Neuronal stem cell (in vitro differentiated cells): ENCODE results near the gene RTL10.

ENCODE experiments used
- DNase-seq: peaks from one replicate; pipeline ENCODE4 v3.0.0-alpha.2; 2013; ENCODE audit warnings: low spot score
- H2AFZ ChIP-seq: one replicate; pipeline ENCODE4 v1.6.1; 2013; ENCODE audit warnings: mild to moderate bottlenecking, low read length, inconsistent platforms
- H2AK5ac ChIP-seq: 2 replicates; pipeline ENCODE4 v1.6.1; 2013; ENCODE audit warnings: low read depth, mild to moderate bottlenecking, inconsistent platforms, low read length, moderate library complexity, mixed read lengths
- H2BK120ac ChIP-seq: 2 replicates; pipeline ENCODE4 v1.6.1; 2013; ENCODE audit warnings: low read depth, mild to moderate bottlenecking, inconsistent platforms, low read length, moderate library complexity, mixed read lengths
- H2BK12ac ChIP-seq: one replicate; pipeline ENCODE4 v1.6.1; 2013; ENCODE audit warnings: low read length, inconsistent platforms
- H2BK15ac ChIP-seq: 2 replicates; pipeline ENCODE4 v1.6.1; 2013; ENCODE audit warnings: mild to moderate bottlenecking, low read length, inconsistent platforms, mixed read lengths
- H2BK5ac ChIP-seq: one replicate; pipeline ENCODE4 v1.6.1; 2013; ENCODE audit warnings: inconsistent platforms, mild to moderate bottlenecking, low read length, moderate library complexity
- H3K14ac ChIP-seq: one replicate; pipeline ENCODE4 v1.6.1; 2013; ENCODE audit warnings: low read length, inconsistent platforms
- H3K18ac ChIP-seq: 2 replicates; pipeline ENCODE4 v1.6.1; 2013; ENCODE audit warnings: low read length, inconsistent platforms
- H3K23ac ChIP-seq: 2 replicates; pipeline ENCODE4 v1.6.1; 2013; ENCODE audit warnings: low read depth, mild to moderate bottlenecking, mixed read lengths, low read length, inconsistent platforms; ENCODE audit not compliant: poor library complexity
- H3K27ac ChIP-seq: replicated peaks from 3 replicates; pipeline ENCODE4 v1.5.1; 2013; ENCODE audit warnings: low read length, inconsistent platforms
- H3K27me3 ChIP-seq, 3 experiments: 2 replicates each; pipeline ENCODE4 v1.6.1; 2013; ENCODE audit warnings: low read length in 3 of 3, mild to moderate bottlenecking in 2 of 3, inconsistent platforms in 1 of 3, low read depth in 1 of 3, mixed read lengths in 1 of 3, moderate library complexity in 1 of 3; ENCODE audit not compliant: control insufficient read depth in 3 of 3, insufficient read depth in 3 of 3
- H3K36me3 ChIP-seq, 2 donors: replicated peaks in 1 of 2; 2 replicates each; pipeline ENCODE4 v1.6.1; 2013; ENCODE audit warnings: low read length in 2 of 2; ENCODE audit not compliant: control insufficient read depth in 2 of 2, insufficient read depth in 2 of 2
- H3K4ac ChIP-seq: 2 replicates; pipeline ENCODE4 v1.6.1; 2013; ENCODE audit warnings: inconsistent platforms, mild to moderate bottlenecking, low read length, moderate library complexity
- H3K4me1 ChIP-seq, 2 donors: 1 replicate in 1 of 2; 2 replicates in 1 of 2; pipeline ENCODE4 v1.6.1; 2013; ENCODE audit warnings: low read length in 2 of 2, low read depth in 1 of 2; ENCODE audit not compliant: control insufficient read depth in 2 of 2, insufficient read depth in 1 of 2
- H3K4me2 ChIP-seq: one replicate; pipeline ENCODE4 v1.6.1; 2013; ENCODE audit warnings: mild to moderate bottlenecking, low read length, inconsistent platforms; ENCODE audit not compliant: insufficient read depth, poor library complexity, severe bottlenecking
- H3K4me3 ChIP-seq, 2 donors: 2 replicates each; pipeline ENCODE4 v1.5.1; 2013; ENCODE audit warnings: low read length in 2 of 2, mild to moderate bottlenecking in 2 of 2, inconsistent platforms in 1 of 2, moderate library complexity in 1 of 2
- H3K79me1 ChIP-seq: one replicate; pipeline ENCODE4 v1.6.1; 2013; ENCODE audit warnings: low read depth, mild to moderate bottlenecking, inconsistent platforms, low read length, moderate library complexity
- H3K9ac ChIP-seq: one replicate; pipeline ENCODE4 v1.6.1; 2013; ENCODE audit warnings: mild to moderate bottlenecking, low read depth, low read length, inconsistent platforms; ENCODE audit not compliant: poor library complexity
- H3K9me3 ChIP-seq, 2 donors: replicated peaks in 1 of 2; 2 replicates each; pipeline versions ENCODE3 to v1.6.1; 2013; ENCODE audit warnings: low read length in 2 of 2, mild to moderate bottlenecking in 2 of 2, inconsistent platforms in 1 of 2, low read depth in 1 of 2, mixed read lengths in 1 of 2, moderate library complexity in 1 of 2; ENCODE audit not compliant: control insufficient read depth in 2 of 2, insufficient read depth in 1 of 2
- H4K8ac ChIP-seq: one replicate; pipeline ENCODE4 v1.6.1; 2013; ENCODE audit warnings: low read depth, mild to moderate bottlenecking, inconsistent platforms, low read length, moderate library complexity
- H4K91ac ChIP-seq: one replicate; pipeline ENCODE4 v1.6.1; 2013; ENCODE audit warnings: low read length, low read depth, mild to moderate bottlenecking, inconsistent platforms; ENCODE audit not compliant: poor library complexity
- WGBS, 2 donors: extraction: QIAGEN DNeasy Blood & Tissue Kit; methylation state at CpG; one replicate each; pipeline ENCODE4 v1.1.7; 2013; ENCODE audit warnings: missing lambda C conversion rate in 2 of 2, mixed read lengths in 1 of 2; ENCODE audit not compliant: insufficient read length in 2 of 2, insufficient replicate concordance in 1 of 2; ENCODE audit errors: extremely low coverage in 2 of 2; 5-methylcytosine and 5-hydroxymethylcytosine counted together

The RTL10 gene

DNA sequence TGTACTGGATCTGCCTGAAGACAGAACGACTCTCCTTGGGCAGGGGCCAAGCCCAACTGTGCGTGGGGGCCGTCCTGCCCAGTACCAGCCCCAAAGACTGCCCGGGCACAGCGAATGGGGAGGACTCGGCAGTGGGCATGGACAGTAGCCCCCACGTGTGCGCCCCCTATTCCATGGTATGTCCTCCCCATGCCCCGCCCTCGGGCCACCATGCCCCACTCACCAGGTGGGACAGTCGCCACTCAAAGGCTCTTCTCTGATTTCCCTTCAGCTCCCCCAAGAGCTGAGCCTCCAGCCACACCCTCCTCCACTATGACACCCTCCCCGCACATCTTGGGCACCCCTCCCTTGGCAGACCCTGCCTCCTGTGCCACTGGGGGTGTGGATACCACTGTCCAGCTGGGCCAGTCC is 43.5 kb downstream of the RTL10 start:
- no peaks in the 10 kb centered on the region for H3K27me3 ChIP-seq

GRCh38 chr22:19810381-19811201 is 44.1 kb downstream of the RTL10 start:
- H2AK5ac ChIP-seq: no peak overlapping the region
- no peak overlapping the region for H2AFZ ChIP-seq
- no peak overlapping the region for H3K9ac ChIP-seq
- H3K79me1 ChIP-seq: no peaks in the 10 kb centered on the region
- no peaks in the 10 kb centered on the region for H3K4me1 ChIP-seq
- H4K91ac ChIP-seq: no peak overlapping the region
- no peaks in the 10 kb centered on the region for H3K9me3 ChIP-seq
- H2BK15ac ChIP-seq: peak overlapping the region; percentile 16
- DNase-seq: no peak
- no peak overlapping the region for H3K4me2 ChIP-seq
- peak overlapping the region; percentile 52 for H3K23ac ChIP-seq
- H3K27ac ChIP-seq: no peak overlapping the region
- WGBS, 2 donors: no CpG with 5 or more reads among the region's 23 CpGs
- peak overlapping the region; percentile 16 for H2BK120ac ChIP-seq
- H3K4me3 ChIP-seq: no peak overlapping the region
- H2BK5ac ChIP-seq: peak overlapping the region; percentile 72
- H3K18ac ChIP-seq: peak overlapping the region; percentile 11
- H3K27me3 ChIP-seq: no peaks in the 10 kb centered on the region
- no peak overlapping the region for H3K14ac ChIP-seq
- H4K8ac ChIP-seq: no peak overlapping the region
- H3K4ac ChIP-seq: no peak overlapping the region
- no peak overlapping the region for H2BK12ac ChIP-seq
- peaks cover 0 to 7% of the 10 kb centered on the region in 2 donors for H3K36me3 ChIP-seq

More for the DNA sequence above, 43.5 kb downstream of the RTL10 start:
- Histone ChIP-seq H3K18ac (peak overlapping the region; percentile 52), H3K4me1 (no peaks in the 10 kb centered on the region), H4K91ac (no peak overlapping the region), H2AFZ (no peak overlapping the region), H4K8ac (no peak overlapping the region), H3K79me1 (no peaks in the 10 kb centered on the region), H3K27ac (no peak overlapping the region), H2AK5ac (no peak overlapping the region), H2BK12ac (no peak overlapping the region), H3K9ac (no peak overlapping the region), H3K23ac (no peak overlapping the region), H3K14ac (no peak overlapping the region), H2BK5ac (peak overlapping the region; percentile 72), H3K4me3 (no peak overlapping the region), H2BK15ac (no peak overlapping the region), H2BK120ac (peak overlapping the region; percentile 16), H3K9me3 (no peaks in the 10 kb centered on the region), H3K4ac (no peak overlapping the region), H3K4me2 (no peak overlapping the region), H3K36me3 (peaks cover 0 to 7% of the 10 kb centered on the region in 2 donors)
- no CpG with 5 or more reads among the region's 12 CpGs for WGBS, 2 donors
- DNase-seq: no peak

DNA sequence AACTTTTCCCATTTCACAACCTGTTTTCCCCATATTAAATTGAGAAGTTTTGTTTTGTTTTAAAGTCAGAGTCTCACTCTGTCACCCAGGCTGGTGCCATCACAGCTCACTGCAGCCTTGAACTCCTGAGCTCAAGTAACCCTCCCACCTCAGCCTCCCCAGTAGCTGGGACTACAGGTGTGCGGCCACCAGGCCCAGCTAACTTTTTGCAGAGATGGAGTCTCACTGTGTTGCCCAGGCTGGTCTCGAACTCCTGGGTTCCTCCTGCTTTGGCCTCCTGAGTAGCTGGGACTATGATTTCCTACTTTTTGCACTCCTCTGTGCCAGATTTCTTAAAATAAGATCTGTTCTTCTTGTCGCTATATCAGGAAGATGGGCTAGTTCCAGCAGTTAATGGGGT is 44.9 kb downstream of the RTL10 start:
- DNase-seq: no peak
- Histone ChIP-seq H2BK12ac (no peak overlapping the region), H3K4me1 (no peaks in the 10 kb centered on the region), H3K4me3 (no peak overlapping the region), H3K4ac (no peak overlapping the region), H3K9ac (no peak overlapping the region), H3K18ac (no peak overlapping the region), H3K4me2 (no peak overlapping the region), H2AFZ (no peak overlapping the region), H2AK5ac (no peak overlapping the region), H3K27me3 (no peaks in the 10 kb centered on the region), H3K23ac (no peak overlapping the region), H4K8ac (no peak overlapping the region), H3K36me3 (peaks cover 0 to 7% of the 10 kb centered on the region in 2 donors), H2BK5ac (no peak overlapping the region), H4K91ac (no peak overlapping the region), H3K9me3 (no peaks in the 10 kb centered on the region), H2BK15ac (no peak overlapping the region), H3K79me1 (no peaks in the 10 kb centered on the region), H3K14ac (no peak overlapping the region), H3K27ac (no peak overlapping the region), H2BK120ac (no peak overlapping the region)
- no CpG with 5 or more reads among the region's 3 CpGs for WGBS, 2 donors

- peaks cover 0 to 7% of the 10 kb centered on the region in 2 donors for H3K36me3 ChIP-seq
- H3K4me3 ChIP-seq: no peak overlapping the region
- DNase-seq: no peak
- peak overlapping the region; percentile 57 for H4K8ac ChIP-seq
- H2AK5ac ChIP-seq: peak overlapping the region; percentile 40
- H2BK120ac ChIP-seq: no peak overlapping the region
- H3K4me2 ChIP-seq: no peak overlapping the region
- H3K9ac ChIP-seq: no peak overlapping the region
- no peak overlapping the region for H3K4ac ChIP-seq
- no peak overlapping the region for H3K18ac ChIP-seq
- no peaks in the 10 kb centered on the region for H3K27me3 ChIP-seq
- H2BK12ac ChIP-seq: no peak overlapping the region
- H3K79me1 ChIP-seq: no peaks in the 10 kb centered on the region
- H2AFZ ChIP-seq: no peak overlapping the region
- H3K23ac ChIP-seq: no peak overlapping the region
- no peak overlapping the region for H3K14ac ChIP-seq
- no peak overlapping the region for H3K27ac ChIP-seq
- H3K4me1 ChIP-seq: no peaks in the 10 kb centered on the region
- no peak overlapping the region for H2BK5ac ChIP-seq
- no peak overlapping the region for H4K91ac ChIP-seq
- H3K9me3 ChIP-seq: no peaks in the 10 kb centered on the region
- H2BK15ac ChIP-seq: no peak overlapping the region
- no CpG with 5 or more reads among the region's 11 CpGs for WGBS, 2 donors
Observed at GRCh38 chr22:19808873-19809478, 45.7 kb downstream of the RTL10 start.
